Mucosa of descending colon (tissue), 3 donors: Measurements from ENCODE around the gene FMO3. TPM values are rescaled to one million over a fixed set of nuclear protein-coding genes. Genes with fewer than 3 reads are reported as not detected.

ENCODE experiments used
- ATAC-seq: fragments of 200-7000 bp; cut with Tn5 transposase; one replicate; pipeline ENCODE4 v1.9.1; 2020; ENCODE audit warnings: mild to moderate bottlenecking, moderate library complexity
- DNase-seq, 3 donors: peaks; one replicate each; pipeline ENCODE4 v3.0.0-alpha.2; 2020
- H3K36me3 ChIP-seq: fragments of 200-600 bp; one replicate; pipeline ENCODE4 v1.8.0; 2021; ENCODE audit warnings: low read depth, mild to moderate bottlenecking
- H3K4me1 ChIP-seq: fragments of 200-600 bp; one replicate; pipeline ENCODE4 v1.8.0; 2021; ENCODE audit warnings: low read depth, mild to moderate bottlenecking
- H3K4me3 ChIP-seq: fragments of 200-600 bp; one replicate; pipeline ENCODE4 v1.8.0; 2021; ENCODE audit warnings: mild to moderate bottlenecking
- H3K9me3 ChIP-seq: fragments of 200-600 bp; one replicate; pipeline ENCODE4 v1.8.0; 2021; ENCODE audit warnings: mild to moderate bottlenecking
- intact Hi-C, 2 donors: fragments of 100-400 bp; cut with DNase I in 1 of 2; cut with micrococcal nuclease in 1 of 2; formaldehyde crosslinking; loops; one replicate each; pipeline versions ENCODE4 v1.11.0 to v1.11.1; 2022; cut with DNase I, micrococcal nuclease
- total RNA-seq, 3 donors: library from RNA; stranded (reverse); fragmentation: NEBNext Ultra II Directional in 2 of 3; extraction: Animal tissue kit (Norgen Biotek cat#: 25700) in 2 of 3; gene quantifications; one replicate each; pipeline versions ENCODE4 v1.2.1 to v1.2.4, GENCODE V29; 2021 to 2023
- TF ChIP-seq, protein P1 (sequence below): fragments of 200-600 bp; IDR thresholded peaks from one replicate; pipeline ENCODE4 v1.8.0; 2022; ENCODE audit warnings: antibody characterized with exemption, mild to moderate bottlenecking
- donor health status: DM: no; HTN: no; CAD: no; lungs with moderate emphysema.
- donor health status: DM: no; HTN: no; CAD: no.
- donor health status: DM: no; HTN: yes; CAD: no.

Gene FMO3
- total RNA-seq, 3 donors from 2014 or later: 0.22 to 0.63 (median 0.38) TPM

DNA sequence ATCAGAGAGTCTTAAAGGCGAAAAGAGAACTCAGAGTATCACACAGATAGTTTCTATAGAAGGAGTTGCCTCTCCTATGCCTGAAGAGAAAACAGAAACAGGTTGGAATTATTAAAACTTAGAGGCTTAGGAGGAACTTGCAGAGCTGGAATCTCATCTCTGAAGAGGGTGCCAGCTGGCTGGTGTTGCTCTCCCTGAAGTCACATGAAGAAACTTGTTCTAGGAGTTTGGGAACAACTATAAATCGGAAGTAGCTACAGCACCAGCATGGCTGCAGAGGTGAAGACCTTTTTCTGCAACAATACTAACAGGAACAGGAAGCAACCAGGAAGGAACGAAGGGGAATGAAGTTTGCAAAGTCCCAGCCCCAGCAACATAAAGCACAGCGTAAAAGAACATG is 35.8 kb downstream of the FMO3 start:
- no peak for DNase-seq
- ATAC-seq: no peak
- H3K4me1 ChIP-seq: no peaks in the 10 kb centered on the region
- intact Hi-C loops: no loop called here
- H3K9me3 ChIP-seq: no peaks in the 10 kb centered on the region
- TF ChIP-seq, protein P1, sequence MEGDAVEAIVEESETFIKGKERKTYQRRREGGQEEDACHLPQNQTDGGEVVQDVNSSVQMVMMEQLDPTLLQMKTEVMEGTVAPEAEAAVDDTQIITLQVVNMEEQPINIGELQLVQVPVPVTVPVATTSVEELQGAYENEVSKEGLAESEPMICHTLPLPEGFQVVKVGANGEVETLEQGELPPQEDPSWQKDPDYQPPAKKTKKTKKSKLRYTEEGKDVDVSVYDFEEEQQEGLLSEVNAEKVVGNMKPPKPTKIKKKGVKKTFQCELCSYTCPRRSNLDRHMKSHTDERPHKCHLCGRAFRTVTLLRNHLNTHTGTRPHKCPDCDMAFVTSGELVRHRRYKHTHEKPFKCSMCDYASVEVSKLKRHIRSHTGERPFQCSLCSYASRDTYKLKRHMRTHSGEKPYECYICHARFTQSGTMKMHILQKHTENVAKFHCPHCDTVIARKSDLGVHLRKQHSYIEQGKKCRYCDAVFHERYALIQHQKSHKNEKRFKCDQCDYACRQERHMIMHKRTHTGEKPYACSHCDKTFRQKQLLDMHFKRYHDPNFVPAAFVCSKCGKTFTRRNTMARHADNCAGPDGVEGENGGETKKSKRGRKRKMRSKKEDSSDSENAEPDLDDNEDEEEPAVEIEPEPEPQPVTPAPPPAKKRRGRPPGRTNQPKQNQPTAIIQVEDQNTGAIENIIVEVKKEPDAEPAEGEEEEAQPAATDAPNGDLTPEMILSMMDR: no peak
- no peak overlapping the region for H3K4me3 ChIP-seq
- no peaks in the 10 kb centered on the region for H3K36me3 ChIP-seq

DNA sequence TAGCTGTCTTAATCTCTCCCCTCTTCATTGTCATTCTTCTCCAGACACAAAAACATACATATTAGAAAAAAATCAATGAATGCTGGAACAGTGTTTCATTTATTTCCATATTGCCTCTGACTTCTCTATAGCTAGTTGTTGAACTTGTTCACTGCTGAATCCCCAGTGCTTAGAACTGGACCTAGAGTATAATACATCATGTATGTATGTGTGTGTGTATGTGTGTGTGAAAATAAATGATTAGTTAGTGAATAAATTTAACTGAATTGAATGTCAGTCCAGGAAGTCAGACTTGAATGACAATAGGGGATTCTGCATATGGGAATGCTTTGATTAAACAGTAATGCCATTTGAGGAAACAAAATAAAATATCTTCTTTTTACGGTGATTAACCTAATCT is 36.4 kb downstream of the FMO3 start:
- no peak for ATAC-seq
- H3K9me3 ChIP-seq: no peaks in the 10 kb centered on the region
- no peak for DNase-seq
- H3K4me3 ChIP-seq: no peak overlapping the region
- intact Hi-C loops: no loop called here
- TF ChIP-seq, protein P1: no peak
- no peaks in the 10 kb centered on the region for H3K36me3 ChIP-seq
- H3K4me1 ChIP-seq: no peaks in the 10 kb centered on the region

DNA sequence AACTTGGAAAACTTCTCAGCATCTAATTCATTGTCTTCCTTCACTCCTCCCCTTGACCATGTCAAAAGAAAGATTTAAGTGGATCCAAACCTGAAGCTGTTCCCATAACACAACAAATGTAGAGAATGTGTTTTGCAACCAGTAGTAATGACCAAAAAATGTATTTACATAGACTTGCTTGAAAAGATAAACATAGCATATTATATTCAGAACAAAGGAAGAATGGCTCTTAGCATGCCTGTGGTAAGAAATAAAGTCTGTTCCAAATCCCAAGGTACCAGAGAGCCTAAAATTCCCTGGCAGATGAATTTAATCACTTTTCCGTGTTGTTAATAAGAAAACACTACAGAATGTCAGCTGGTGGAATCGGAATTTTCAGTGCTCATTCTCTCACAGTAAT is 36.8 kb downstream of the FMO3 start:
- H3K4me1 ChIP-seq: no peaks in the 10 kb centered on the region
- ATAC-seq: no peak

DNA sequence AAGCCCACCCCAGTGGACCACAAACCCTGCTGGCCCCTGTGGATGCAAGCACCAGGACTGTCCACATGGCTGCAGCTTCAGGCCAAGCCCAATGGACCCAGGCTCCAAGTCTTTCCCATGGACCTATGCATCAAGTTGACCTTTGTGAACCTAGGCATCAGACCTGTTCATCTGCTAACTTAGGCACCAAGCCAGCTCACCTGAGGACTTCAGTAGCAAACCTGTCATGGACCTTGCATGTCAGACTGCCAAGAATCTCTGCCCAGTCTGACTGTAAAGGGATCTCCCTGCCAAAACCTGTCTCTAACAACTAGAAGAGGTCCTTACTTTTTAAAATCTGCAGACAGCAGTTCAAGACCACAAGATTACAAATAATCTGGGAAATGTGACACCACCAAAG is 37.8 kb downstream of the FMO3 start:
- no peak for DNase-seq

More for the DNA sequence above, 36.8 kb downstream of the FMO3 start:
- DNase-seq: no peak
- intact Hi-C loops: no loop called here
- TF ChIP-seq, protein P1: no peak
- Histone ChIP-seq H3K4me3 (no peak overlapping the region), H3K36me3 (no peaks in the 10 kb centered on the region), H3K9me3 (no peaks in the 10 kb centered on the region)

DNA sequence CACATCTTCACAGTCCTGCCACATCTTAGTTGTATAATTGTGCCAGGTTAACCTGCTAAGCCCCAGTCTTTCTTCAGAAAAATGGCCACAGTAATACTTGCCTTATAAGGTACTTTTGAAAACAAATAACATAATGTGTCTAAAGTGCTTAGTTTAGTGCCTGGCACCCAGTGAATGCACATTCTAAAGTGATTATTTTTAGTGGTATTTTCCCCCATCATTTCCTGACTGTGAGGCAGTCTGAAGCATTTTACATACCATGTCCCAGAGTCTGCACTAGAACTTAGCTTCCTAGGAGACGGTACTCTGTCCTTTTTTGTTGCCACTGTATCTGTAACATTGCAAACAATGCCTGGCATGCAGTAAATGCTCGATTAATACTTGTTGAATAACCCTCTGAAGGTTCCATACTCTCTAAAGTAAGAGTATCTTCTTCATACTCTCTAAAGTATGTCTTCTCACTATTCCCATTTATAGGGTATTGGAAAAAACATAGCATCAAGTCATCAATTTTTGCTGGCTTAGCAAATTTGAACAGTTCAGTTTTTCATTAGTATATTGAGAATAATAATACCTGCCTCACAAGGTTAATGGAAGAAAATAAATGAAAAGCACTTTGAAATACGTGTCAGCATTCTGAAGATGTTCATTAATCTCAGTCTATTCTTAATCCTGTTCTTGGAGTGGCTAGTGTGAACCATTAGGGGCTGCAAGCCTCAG is 43.7 kb downstream of the FMO3 start:
- no peak for DNase-seq
- intact Hi-C loops: no loop called here
- H3K4me1 ChIP-seq: no peaks in the 10 kb centered on the region
- H3K36me3 ChIP-seq: no peaks in the 10 kb centered on the region
- ATAC-seq: no peak
- no peaks in the 10 kb centered on the region for H3K9me3 ChIP-seq
- TF ChIP-seq, protein P1: no peak
- H3K4me3 ChIP-seq: no peak overlapping the region

More for the DNA sequence above, 37.8 kb downstream of the FMO3 start:
- no peak for ATAC-seq
- Histone ChIP-seq H3K4me3 (no peak overlapping the region), H3K9me3 (no peaks in the 10 kb centered on the region), H3K36me3 (no peaks in the 10 kb centered on the region), H3K4me1 (no peaks in the 10 kb centered on the region)
- intact Hi-C loops: no loop called here
- TF ChIP-seq, protein P1: no peak
